ENCODE results near the gene ZNF799.
"Not testable (repeated sequence)": the region's sequence is repeated elsewhere in the genome, so short reads cannot be mapped to it uniquely, and the experiment has no call there.

The ZNF799 gene

DNA sequence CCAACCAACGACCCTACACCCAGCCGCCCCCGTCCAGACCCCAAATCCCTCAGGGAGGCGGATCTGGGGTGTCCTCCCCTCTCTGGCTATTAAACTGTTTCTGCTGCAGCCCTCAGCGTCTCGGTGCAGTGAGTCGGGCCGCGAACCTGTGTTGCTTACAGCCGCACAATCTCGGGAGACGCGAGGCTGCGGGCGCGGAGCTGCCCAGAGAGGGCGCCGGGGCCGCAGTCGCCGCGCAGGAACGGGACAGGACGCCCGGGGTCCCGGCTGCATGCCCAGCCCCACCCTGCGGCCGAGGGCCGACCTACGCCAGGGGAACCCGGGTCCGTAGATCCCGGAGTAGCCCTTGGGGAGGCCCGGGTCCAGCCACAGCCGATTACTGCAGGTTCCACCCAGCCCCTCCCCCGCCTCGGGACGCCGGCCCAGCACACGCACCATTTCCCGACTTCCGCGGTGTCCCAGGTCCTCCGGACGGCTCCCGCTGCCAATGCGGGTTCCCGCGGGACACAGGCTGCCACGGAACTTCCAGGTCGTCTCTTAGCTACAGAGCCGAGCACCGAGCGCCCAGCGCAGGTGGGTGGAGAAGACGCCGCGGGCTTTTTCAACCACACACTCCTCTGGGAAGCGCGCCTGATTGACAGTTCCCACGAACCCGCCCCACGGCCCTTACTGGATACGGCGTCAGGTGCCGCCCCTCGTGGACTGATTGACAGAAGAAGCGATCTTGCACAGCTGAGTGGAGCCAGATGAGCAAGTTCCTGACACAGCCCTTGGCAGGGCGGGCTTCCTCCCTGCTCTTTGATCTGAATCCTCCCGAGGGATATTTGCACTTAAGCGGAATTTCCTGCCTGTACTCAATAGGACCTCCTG lies at the start of gene ZNF799:
ZNF799 (minus strand) TSS at position 639 of the 870 bp plus-strand sequence; CDS start at position 438, 201 bp downstream.
- peak; percentile 83 for DNase-seq

DNA sequence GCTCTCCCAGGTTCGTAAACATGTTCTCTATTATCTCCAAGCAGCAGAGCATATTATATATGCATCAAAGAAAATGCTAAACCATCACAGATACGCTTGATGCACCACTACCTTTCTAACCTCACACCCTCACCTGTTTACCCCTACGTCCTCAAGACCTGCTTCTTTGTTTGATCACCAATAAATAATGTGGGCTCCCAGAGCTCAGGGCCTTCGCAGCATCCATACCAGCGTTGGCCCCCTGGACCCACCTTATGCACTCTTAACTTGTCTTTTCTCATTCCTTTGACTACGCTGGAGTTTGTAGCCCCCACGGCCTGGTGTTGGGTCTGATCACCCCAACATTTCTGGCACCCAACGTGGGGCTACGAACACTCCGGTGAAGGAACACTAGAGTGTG lies 49.8 kb upstream of the ZNF799 start:
- DNase-seq = no peak

DNA sequence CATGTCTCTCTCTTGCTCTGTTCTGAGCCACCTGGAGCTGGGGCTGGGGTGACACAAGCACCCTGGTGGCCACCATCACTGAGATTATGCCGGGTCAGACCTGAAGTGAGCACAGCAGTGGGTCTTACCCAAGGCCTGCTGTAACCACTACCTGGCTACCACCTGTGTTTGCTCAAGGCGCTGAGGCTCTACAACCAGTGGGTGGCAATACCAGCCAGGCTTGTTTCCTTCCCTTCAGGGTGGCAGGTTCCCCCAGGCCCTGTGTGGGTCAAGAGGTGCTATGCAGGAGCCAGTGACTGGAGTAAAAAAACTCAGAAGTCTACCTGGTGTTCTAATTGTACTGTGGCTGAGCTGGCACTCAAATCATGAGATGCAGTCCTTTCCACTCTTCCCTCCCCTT lies 47.7 kb upstream of the ZNF799 start:
- no peak for DNase-seq

DNA sequence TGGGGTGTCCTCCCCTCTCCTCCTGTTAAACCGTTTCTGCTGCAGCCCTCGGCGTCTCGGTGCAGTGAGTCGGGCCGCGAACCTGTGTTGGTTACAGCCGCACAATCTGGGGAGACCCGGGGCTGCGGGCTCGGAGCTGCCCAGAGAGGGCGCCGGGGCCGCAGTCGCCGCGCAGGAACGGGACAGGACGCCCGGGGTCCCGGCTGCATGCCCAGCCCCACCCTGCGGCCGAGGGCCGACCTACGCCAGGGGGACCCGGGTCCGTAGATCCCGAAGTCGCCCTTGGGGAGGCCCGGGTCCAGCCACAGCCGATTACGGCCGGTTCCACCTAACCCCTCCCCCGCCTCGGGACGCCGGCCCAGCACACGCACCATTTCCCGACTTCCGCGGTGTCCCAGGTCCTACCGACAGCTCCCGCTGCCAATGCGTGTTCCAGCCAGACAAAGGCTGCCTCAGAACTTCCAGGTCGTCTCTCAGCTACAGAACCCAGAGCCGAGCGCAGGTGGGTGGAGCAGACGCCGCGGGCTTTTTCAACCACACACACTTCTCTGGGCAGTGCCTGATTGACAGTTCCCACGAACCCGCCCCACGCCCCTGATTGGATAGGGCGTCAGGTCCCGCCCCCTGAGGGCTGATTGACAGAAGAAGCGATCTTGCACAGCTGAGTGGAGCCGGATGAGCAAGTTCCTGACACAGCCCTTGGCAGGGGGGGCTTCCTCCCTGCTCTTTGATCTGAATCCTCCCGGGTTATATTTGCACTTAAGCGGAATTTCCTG lies 39.7 kb upstream of the ZNF799 start, which contains the start of gene ZNF443:
ZNF443 (minus strand) TSS at position 481 of the 776 bp plus-strand sequence; CDS start at position 374, 107 bp downstream.
- peak; percentile 99 for DNase-seq

- DNase-seq = peak; percentile 49
These were observed 38.8 kb upstream of the ZNF799 start for GRCh38 chr19:12439686-12440540.

- DNase-seq = not testable (repeated sequence)
These were observed 29.7 kb upstream of the ZNF799 start for GRCh38 chr19:12430726-12431299.

DNA sequence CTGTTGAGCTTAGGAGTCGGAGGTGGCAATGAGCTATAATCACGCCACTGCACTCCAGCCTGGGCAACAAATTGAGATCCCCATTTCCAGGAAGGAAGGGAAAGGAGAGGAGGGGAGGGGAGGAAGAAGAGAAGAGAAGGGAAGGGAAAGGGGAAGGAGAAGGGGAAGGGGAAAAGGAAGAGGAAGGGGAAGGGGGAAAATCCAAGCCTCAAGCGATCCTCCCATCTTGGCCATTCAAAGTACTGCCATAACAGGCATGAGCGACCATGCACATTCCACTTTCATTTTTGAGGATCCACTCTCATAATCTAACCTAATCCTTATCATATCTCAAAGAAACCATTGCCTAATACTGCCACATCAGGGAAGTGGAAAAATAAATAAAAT lies 24.8 kb upstream of the ZNF799 start:
- DNase-seq = no peak

GRCh38 chr19:12425236-12425887 lies 24.3 kb upstream of the ZNF799 start:
- no peak for DNase-seq

GRCh38 chr19:12417273-12417672 lies 16.2 kb upstream of the ZNF799 start:
- not testable (repeated sequence) for DNase-seq

DNA sequence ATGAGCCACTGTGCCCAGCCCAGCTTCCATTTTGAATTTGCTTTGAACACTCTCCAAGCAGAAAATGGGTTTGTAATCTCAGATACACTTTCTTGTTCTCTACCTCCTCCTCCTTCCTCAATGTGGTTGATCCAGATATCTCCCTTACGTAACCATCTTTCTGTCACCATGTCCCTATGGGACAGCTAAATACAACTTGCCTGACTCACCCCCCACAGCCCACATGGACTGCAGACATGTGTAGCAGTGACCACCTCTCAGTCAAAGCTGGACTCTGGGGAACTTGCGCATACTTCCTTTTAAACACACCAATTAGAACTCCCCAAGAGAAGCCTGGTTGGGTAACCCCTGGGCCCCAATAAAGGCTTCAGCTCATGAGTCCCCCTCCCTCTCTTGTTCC lies 10.8 kb upstream of the ZNF799 start:
- DNase-seq = no peak

DNA sequence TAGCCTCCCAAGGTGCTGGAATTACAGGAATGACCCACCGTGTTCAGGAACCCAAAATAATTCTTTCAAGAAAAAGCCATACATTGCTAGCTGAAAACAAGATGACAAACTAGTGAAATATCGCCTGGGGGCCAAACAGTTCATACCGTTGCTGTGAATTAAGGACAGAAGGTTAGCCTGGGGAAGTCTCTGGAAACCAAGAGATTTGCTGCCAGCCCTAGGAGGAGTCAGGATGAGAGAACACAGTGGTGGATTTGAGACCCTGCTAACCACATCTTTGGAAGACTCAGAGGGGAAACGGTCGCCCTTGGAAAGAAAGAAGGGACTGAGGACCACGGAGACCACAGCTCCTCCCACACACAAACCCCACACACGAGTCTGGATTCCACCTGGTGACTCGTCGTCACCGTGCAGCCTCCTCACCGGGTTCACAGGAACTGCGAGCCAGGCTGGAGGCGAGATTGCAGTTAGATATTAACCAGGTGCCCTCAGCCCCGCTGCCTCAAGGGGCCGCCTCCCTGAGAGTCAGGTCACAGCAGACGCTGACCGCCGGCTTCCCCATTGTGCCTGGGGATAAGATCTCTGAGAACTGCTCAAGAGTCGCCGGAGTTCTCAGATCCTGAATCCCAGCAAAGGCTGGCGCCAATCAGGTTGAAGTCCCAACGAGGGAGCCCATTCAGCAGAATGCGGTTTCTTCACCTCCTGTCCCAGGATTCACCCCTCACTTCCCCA lies 1.0 kb downstream of the ZNF799 start:
- DNase-seq = peak; percentile 13

DNA sequence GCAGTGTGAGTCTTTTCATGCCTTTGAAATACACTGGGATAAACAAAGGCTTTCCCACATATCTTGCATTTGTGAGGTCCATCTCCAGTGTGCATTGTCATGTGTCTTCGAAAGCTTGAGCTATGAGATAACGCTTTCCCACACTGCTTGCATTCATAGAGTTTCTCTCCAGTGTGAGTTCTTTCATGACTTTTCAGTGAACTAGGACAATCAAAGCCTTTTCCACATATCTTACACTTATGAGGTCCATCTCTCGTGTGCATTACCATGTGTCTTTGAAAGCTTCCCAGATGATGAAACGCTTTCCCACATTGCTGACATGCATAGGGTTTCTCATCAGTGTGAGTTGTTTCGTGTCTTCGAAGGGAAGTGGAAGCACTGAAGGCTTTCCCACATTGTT lies 9.9 kb downstream of the ZNF799 start:
- not testable (repeated sequence) for DNase-seq

- DNase-seq = not testable (repeated sequence)
These were observed 14.7 kb downstream of the ZNF799 start for GRCh38 chr19:12386365-12386764.

DNA sequence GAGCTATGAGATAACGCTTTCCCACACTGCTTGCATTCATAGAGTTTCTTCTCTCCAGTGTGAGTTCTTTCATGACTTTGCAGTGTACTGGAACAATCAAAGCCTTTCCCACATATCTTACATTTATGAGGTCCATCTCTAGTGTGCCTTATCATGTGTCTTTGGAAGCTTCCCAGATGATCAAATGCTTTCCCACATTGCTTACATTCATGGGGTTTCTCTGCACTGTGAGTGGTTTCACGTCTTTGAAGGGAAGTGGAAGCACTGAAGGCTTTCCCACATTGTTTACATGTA lies 20.7 kb downstream of the ZNF799 start:
- DNase-seq = no peak

DNA sequence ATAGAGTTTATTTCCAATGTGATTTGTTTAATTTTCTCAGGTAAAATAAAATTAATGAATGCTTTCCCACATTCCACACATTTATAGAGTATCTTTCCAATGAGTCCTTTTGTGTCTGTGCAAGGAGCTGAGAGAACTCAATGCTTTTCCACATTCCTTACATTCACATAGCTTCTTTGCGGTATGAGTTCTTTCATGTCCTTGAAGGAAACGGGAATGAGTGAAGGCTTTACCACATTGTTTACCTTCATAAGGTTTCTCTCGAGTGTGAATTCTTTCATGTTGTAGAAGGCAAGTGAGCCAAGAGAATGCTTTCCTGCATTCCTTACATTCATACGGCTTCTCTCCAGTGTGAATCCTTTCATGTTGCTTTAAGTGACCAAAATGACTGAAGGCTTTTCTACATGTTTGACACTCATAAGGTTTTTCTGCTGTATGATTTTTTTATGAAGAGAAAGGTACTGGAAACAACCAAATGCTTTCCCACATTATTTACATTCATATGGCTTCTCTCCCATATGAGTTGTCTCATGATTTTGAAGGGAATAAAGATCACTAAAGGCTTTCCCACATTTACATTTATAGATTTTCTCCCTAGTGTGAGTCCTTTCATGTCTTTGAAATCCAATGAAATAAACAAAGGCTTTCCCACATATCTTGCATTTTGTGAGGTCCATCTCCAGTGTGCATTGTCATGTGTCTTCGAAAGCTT lies 21.2 kb downstream of the ZNF799 start:
- no peak for DNase-seq

DNA sequence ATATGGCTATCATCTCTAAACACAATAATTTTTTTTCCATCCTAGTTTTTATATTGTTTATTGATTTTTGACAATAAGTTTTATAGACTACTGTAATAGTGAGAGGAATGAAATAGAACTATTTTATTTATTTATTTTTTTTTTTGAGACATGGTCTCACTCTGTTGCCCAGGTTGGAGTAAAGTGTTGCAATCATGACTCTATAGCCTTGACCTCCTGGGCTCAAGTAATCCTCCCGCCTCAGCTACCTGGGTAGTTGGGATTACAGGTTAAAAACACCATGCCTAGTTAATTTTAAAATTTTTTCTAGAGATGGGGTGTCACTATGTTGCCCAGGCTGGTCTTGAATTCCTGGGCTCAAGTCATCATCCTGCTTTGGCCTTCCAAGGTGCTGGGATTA lies 27.0 kb downstream of the ZNF799 start:
- no peak for DNase-seq

DNA sequence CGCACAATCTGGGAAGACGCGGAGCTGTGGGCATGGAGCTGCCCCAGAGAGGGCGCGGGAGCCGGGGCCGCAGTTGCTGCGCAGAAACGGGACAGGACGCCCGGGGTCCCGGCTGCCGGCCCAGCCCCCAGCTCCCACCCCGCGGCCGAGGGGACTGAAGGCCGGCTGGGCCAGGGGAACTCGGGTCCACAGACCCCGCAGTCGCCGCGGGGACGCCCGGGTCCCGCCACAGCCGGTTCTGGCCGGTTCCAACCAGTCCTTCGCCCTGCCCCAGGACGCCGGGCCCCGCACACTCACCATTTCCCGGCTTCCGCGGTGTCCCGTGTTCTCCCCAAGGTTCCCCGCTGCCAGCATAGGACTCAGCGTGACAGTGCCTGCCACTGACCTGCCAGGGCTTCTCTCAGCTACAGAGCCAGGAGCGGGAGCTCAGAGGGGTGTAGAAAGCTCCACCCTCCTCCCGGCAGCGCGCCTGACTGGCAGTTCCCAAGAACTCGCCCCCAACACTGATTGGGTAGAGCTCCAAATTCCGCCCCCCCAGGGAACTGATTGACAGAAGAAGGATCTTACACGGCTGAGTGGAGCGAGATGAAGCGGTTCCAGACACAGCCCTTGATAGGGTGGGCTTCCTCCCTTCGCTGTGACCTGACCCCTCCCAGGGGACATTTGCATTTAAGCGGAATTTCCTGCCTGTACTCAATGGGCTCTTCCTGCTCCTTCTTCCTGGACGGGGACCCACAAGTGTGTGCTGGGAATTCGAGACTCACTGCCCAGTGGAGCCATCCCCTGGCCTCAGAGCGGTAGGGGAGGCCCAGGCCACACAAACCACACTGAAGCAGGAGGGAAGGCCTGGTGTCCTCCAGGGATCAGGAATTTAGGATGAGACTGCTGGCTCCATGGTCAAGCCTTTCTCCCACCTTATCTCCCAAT lies 35.6 kb downstream of the ZNF799 start, which contains the start of gene ZNF442:
ZNF442 (minus strand) TSS at position 448 of the 927 bp plus-strand sequence. CDS start 2,052 bp downstream, outside the sequence.
- DNase-seq = peak; percentile 83

DNA sequence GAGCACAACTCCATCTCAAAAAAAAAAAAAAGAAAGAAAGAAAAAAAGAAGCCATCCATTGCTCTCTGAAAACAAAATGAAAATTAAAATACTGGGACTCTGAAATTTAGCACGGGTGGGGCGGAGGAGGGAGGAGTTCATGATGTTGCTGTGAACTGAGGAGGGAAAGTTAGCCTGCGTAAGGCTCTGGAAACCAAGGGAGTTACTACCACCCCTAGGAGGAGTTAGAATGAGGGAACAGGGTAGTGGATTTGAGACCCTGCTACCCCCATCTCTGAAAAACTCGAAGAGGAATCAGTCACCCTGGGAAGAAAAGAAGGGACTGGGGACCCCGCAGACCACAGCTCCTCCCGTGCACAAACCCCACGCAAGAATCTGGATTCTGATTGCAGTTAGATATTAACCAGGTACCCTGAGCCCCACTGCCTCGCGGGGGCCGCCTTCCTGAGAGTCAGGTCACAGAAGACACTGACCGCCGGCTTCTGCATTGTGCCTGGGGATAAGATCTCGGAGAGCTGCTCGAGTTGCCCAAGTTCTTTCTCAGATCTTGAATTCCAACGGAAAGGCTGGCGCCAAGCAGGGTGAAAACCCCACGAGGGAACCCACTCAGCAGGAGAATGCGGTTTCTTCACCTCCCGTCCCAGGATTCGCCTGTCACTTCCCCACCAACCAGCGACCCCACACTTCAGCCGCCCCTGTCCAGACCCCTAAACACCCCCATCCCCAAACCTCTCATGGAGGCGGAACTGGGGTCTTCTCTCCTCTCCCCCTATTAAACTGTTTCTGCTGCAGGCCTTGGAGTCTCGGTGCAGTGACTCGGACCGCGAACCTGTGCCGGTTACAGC lies 36.5 kb downstream of the ZNF799 start:
- DNase-seq = peak; percentile 5

Measured in stimulated activated CD4-positive, alpha-beta T cell treated with anti-CD3 and anti-CD28 coated beads, Interleukin-4, amount 100 ng/mL, for 1 hour (primary cell).